Kidney (tissue), 14 donors: Measurements from ENCODE around the gene DZIP1. TPM values are rescaled to one million over a fixed set of nuclear protein-coding genes. Genes with fewer than 3 reads are reported as not detected.
"Not testable (repeated sequence)": the region's sequence is repeated elsewhere in the genome, so short reads cannot be mapped to it uniquely, and the experiment has no call there.

Experiments
- DNase-seq, 5 donors: peaks; one replicate each; pipeline ENCODE4 v3.0.0-alpha.2; 2013 to 2020
- FAIRE-seq: peaks from 2 replicates; lab custom pipeline; 2012; peaks lifted over from hg19 to GRCh38; lab: Jason Lieb, UNC
- H3K27ac ChIP-seq, 2 donors: one replicate each; pipeline ENCODE4 v1.7.0; 2013; ENCODE audit warnings: low read depth in 2 of 2, low read length in 2 of 2, inconsistent platforms in 1 of 2
- H3K27me3 ChIP-seq: one replicate; pipeline ENCODE4 v1.7.1; 2013; ENCODE audit warnings: low read length, inconsistent platforms; ENCODE audit not compliant: control insufficient read depth, insufficient read depth
- H3K36me3 ChIP-seq, 3 donors: one replicate each; pipeline versions ENCODE4 v1.7.0 to v1.7.1; 2013; ENCODE audit warnings: low read length in 3 of 3, control low read depth in 1 of 3, inconsistent platforms in 1 of 3; ENCODE audit not compliant: insufficient read depth in 3 of 3, control insufficient read depth in 2 of 3
- H3K4me1 ChIP-seq, 3 donors: one replicate each; pipeline versions ENCODE4 v1.7.0 to v1.7.1; 2013; ENCODE audit warnings: low read length in 3 of 3, inconsistent platforms in 1 of 3, low read depth in 1 of 3; ENCODE audit not compliant: control insufficient read depth in 2 of 3, insufficient read depth in 2 of 3
- H3K4me3 ChIP-seq, 3 donors: one replicate each; pipeline versions ENCODE4 v1.7.0 to v1.8.1; 2013; ENCODE audit warnings: low read length in 3 of 3, control low read depth in 1 of 3, inconsistent platforms in 1 of 3
- H3K9ac ChIP-seq, 3 donors: one replicate each; pipeline versions ENCODE4 v1.7.0 to v1.7.1; 2013; ENCODE audit warnings: low read length in 3 of 3, control low read depth in 1 of 3, inconsistent platforms in 1 of 3
- H3K9me3 ChIP-seq, 3 donors: one replicate each; pipeline versions ENCODE4 v1.7.0 to v1.7.1; 2013; ENCODE audit warnings: low read length in 3 of 3, control low read depth in 1 of 3, inconsistent platforms in 1 of 3; ENCODE audit not compliant: control insufficient read depth in 2 of 3, insufficient read depth in 1 of 3
- intact Hi-C: fragments of 100-400 bp; cut with DNase I; formaldehyde crosslinking; loops from one replicate; pipeline ENCODE4 v1.11.1; 2022
- polyA plus RNA-seq: library from polyadenylated mRNA; stranded (reverse); fragments of 350-450 nt; fragmentation: Illumina TruSeq; extraction: RNeasy Lipid Tissue Mini Kit (QIAGEN cat#74804); gene quantifications from one replicate; pipeline ENCODE4 v1.2.3, GENCODE V29; 2014; ENCODE audit warnings: low read depth, low replicate concordance; ENCODE audit not compliant: insufficient read depth
- total RNA-seq: library from RNA; stranded (reverse); fragmentation: NEBNext Ultra II Directional; extraction: Animal tissue kit (Norgen Biotek cat#: 25700); gene quantifications from one replicate; pipeline ENCODE4 v1.2.1, GENCODE V29; 2021
- TF ChIP-seq, protein P1 (sequence below): IDR thresholded peaks from 3 replicates; pipeline ENCODE4 v1.5.1; 2012; ENCODE audit warnings: mild to moderate bottlenecking, moderate library complexity, borderline replicate concordance; ENCODE audit not compliant: insufficient read depth; ENCODE audit errors: extremely low read depth
- donor health status: control.
- donor health status: control.
- donor health status: control.
- donor health status: control.
- donor health status: control.
- donor health status: DM: yes; HTN: yes; CAD: no.
- donor health status: Normal renal cell carcinoma (clear cell type).

DZIP1 gene
- total and polyA plus RNA-seq, 2 donors from 2014 or later: 26.7 to 41.4 TPM

DNA sequence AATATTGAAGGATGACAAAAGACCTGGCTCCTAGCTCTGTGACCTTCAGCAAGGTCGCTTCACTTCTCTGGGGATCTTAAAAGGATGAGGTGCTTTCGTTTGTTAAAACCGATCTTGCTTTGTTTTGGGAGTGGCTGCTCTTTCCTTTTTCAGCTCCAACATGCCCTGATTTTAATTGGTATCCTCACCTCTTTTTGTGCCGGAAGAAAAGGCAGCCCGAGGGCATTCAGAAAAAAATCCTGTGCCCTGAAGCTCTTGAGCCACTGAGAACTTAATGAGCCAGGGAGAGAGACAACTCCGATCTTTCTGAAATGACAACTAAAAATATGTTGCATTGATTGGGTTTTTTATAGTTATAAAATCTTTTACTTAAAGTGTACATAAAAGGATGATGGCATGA is 72.6 kb downstream of the DZIP1 start:
- Histone ChIP-seq H3K9me3 (no peaks in the 10 kb centered on the region), H3K27me3 (no peaks in the 10 kb centered on the region), H3K9ac (no peak overlapping the region), H3K4me3 (no peak overlapping the region), H3K27ac (no peak overlapping the region), H3K4me1 (no peaks in the 10 kb centered on the region), H3K36me3 (peaks cover 0 to 7% (median 0%) of the 10 kb centered on the region in 3 donors)
- DNase-seq (no peak), FAIRE-seq (no peak)
- intact Hi-C loops: no loop called here
- TF ChIP-seq, protein P1, sequence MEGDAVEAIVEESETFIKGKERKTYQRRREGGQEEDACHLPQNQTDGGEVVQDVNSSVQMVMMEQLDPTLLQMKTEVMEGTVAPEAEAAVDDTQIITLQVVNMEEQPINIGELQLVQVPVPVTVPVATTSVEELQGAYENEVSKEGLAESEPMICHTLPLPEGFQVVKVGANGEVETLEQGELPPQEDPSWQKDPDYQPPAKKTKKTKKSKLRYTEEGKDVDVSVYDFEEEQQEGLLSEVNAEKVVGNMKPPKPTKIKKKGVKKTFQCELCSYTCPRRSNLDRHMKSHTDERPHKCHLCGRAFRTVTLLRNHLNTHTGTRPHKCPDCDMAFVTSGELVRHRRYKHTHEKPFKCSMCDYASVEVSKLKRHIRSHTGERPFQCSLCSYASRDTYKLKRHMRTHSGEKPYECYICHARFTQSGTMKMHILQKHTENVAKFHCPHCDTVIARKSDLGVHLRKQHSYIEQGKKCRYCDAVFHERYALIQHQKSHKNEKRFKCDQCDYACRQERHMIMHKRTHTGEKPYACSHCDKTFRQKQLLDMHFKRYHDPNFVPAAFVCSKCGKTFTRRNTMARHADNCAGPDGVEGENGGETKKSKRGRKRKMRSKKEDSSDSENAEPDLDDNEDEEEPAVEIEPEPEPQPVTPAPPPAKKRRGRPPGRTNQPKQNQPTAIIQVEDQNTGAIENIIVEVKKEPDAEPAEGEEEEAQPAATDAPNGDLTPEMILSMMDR: no peak

DNA sequence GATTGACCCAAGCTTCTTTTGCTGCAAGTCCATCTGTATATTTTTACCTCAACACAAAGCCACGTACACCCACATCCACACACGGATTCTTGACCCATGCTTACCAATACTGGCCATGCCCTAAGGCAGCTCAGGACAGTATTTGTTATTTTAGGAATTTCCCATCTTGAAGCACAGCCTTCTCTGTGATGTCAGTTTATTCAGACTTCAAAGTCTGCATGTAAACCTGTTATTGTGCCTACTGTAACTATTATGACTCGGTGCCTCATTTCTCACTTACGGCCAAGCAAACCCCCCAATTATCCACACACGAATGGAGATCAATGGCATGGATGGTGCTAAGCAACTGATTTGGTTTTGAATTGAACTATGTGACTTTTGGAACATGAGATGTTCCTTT is 74.5 kb downstream of the DZIP1 start:
- DNase-seq: no peak
- TF ChIP-seq, protein P1: no peak

DNA sequence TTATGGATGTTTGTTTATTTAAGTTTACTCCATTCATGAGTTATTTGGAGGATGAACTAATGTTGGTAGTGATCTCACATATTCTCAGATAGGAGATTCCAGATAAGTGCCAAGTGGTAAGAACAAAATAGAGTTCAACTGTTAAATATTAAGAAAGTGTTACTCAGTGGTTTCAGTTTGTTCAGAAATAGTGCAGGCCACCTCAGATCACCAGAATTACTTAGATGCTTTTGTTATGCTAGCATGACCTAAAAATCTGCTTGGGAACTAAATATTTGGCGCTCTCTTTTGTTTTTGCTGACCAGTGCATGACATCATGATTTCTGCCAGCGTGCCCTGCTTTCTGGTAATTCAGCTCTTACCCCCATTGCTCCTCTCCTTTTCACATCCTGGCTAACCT is 76.4 kb downstream of the DZIP1 start:
- no peak overlapping the region for H3K27ac ChIP-seq
- no peak overlapping the region for H3K9ac ChIP-seq
- H3K9me3 ChIP-seq: no peaks in the 10 kb centered on the region
- FAIRE-seq (no peak), DNase-seq (no peak)
- TF ChIP-seq, protein P1: no peak
- no peak overlapping the region for H3K4me3 ChIP-seq
- no peaks in the 10 kb centered on the region for H3K4me1 ChIP-seq
- intact Hi-C loops: no loop called here
- H3K27me3 ChIP-seq: no peaks in the 10 kb centered on the region
- H3K36me3 ChIP-seq: peaks cover 0 to 12% (median 0%) of the 10 kb centered on the region in 3 donors

More for the DNA sequence above, 74.5 kb downstream of the DZIP1 start:
- H3K36me3 ChIP-seq: peaks cover 0 to 7% (median 0%) of the 10 kb centered on the region in 3 donors
- H3K9me3 ChIP-seq: no peaks in the 10 kb centered on the region
- H3K27ac ChIP-seq: no peak overlapping the region
- no peak overlapping the region for H3K9ac ChIP-seq
- no peak overlapping the region for H3K4me3 ChIP-seq
- no peaks in the 10 kb centered on the region for H3K27me3 ChIP-seq
- intact Hi-C loops: no loop called here
- H3K4me1 ChIP-seq: no peaks in the 10 kb centered on the region
- FAIRE-seq: no peak

DNA sequence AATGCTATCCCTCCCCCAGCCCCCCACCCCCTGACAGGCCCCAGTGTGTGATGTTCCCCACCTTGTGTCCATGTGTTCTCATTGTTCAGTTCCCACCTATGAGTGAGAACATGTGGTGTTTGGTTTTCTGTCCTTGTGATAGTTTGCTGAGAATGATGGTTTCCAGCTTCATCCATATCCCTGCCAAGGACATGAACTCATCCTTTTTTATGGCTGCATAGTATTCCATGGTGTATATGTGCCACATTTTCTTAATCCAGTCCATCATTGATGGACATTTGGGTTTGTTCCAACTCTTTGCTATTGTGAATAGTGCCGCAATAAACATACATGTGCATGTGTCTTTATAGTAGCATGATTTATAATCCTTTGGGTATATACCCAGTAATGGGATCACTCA is 78.7 kb downstream of the DZIP1 start:
- FAIRE-seq, DNase-seq, H3K27me3 ChIP-seq, intact Hi-C loops, H3K4me3 ChIP-seq, H3K4me1 ChIP-seq, H3K9ac ChIP-seq, H3K27ac ChIP-seq, H3K9me3 ChIP-seq: not testable (repeated sequence)
- H3K36me3 ChIP-seq: peaks cover 0 to 12% (median 0%) of the 10 kb centered on the region in 3 donors
